Left ventricle myocardium inferior (tissue), 1 donor: ENCODE measurements around the gene PDIA6. TPM values are rescaled to one million over a fixed set of nuclear protein-coding genes. Genes with fewer than 3 reads are reported as not detected.

Experiments
- DNase-seq: peaks from one replicate; pipeline ENCODE4 v3.0.0-alpha.2; 2020
- H3K27ac ChIP-seq: fragments of 200-600 bp; replicated peaks from 2 replicates; pipeline ENCODE4 v1.8.0; 2021
- H3K27me3 ChIP-seq: fragments of 200-600 bp; 2 replicates; pipeline ENCODE4 v1.8.0; 2021; ENCODE audit warnings: low read depth
- H3K36me3 ChIP-seq: fragments of 200-600 bp; 2 replicates; pipeline ENCODE4 v1.8.0; 2021
- H3K4me1 ChIP-seq: fragments of 200-600 bp; 2 replicates; pipeline ENCODE4 v1.8.0; 2021
- H3K4me3 ChIP-seq: fragments of 200-600 bp; 2 replicates; pipeline ENCODE4 v1.8.0; 2021; ENCODE audit warnings: mild to moderate bottlenecking, moderate library complexity
- H3K9me3 ChIP-seq: fragments of 200-600 bp; replicated peaks from 2 replicates; pipeline ENCODE4 v1.8.0; 2021
- CTCF ChIP-seq: fragments of 200-600 bp; IDR thresholded peaks from 2 replicates; pipeline ENCODE4 v1.8.0; 2021; ENCODE audit warnings: antibody characterized with exemption, mild to moderate bottlenecking, borderline replicate concordance
- intact Hi-C: fragments of 100-400 bp; cut with micrococcal nuclease; formaldehyde crosslinking; loops from one replicate; pipeline ENCODE4 v1.11.0; 2022
- total RNA-seq: library from RNA; stranded (reverse); fragmentation: NEBNext Ultra II Directional; extraction: Animal tissue kit (Norgen Biotek cat#: 25700); gene quantifications from one replicate; pipeline ENCODE4 v1.2.1, GENCODE V29; 2021
- donor health status: DM: no; HTN: yes; CAD: no; lungs with severe emphysema.

The PDIA6 gene
- total RNA-seq, 1 donor from 2014 or later: 107 TPM

DNA sequence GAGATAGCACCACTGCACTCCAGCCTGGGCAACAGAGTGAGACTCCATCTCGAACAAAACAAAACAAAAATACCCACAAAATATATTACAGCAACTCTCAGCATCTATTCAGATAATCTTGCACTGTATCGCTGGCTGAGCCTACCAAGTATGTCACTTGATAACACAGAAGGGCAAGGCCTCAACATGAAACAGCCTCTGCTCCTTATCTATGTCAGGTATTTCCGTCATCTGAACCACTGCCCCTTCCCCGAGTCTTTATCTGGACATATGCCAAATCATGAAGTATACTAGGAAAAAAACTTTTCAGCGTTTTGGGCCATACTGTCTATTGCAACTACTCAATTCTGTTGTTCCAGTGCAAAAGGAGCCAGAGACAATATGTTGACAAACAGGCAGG is 17.7 kb downstream of the PDIA6 start:
- Histone ChIP-seq H3K27me3 (no peaks in the 10 kb centered on the region), H3K9me3 (no peaks in the 10 kb centered on the region), H3K4me3 (no peak overlapping the region), H3K4me1 (peaks cover 7% of the 10 kb centered on the region), H3K27ac (no peak overlapping the region), H3K36me3 (peaks cover 82% of the 10 kb centered on the region)
- DNase-seq: no peak
- TF ChIP-seq CTCF: no peak
- intact Hi-C loops: no loop called here

DNA sequence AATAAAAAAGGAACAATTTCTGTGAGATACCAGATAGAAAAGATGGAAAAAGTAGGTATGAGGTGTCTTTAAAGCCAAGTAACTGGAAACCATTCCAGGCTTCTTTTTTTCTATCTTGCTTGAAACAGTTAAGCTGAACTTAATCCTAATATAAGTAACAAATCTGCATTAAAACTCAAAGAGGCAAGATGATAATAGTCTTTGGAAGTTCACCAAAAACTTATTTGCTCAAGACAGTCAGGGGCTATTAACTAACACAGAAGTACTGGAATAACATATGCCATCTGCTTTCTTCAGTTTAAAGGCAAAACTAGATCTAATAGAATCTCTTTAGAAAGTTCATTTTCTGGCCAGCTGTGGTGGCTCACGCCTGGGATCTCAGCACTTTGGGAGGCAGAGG is 18.8 kb downstream of the PDIA6 start:
- TF ChIP-seq CTCF: no peak
- Histone ChIP-seq H3K4me3 (no peak overlapping the region), H3K27me3 (no peaks in the 10 kb centered on the region), H3K4me1 (peaks cover 7% of the 10 kb centered on the region), H3K36me3 (peaks cover 84% of the 10 kb centered on the region), H3K27ac (no peak overlapping the region), H3K9me3 (no peaks in the 10 kb centered on the region)
- intact Hi-C loops: no loop called here
- DNase-seq: no peak

DNA sequence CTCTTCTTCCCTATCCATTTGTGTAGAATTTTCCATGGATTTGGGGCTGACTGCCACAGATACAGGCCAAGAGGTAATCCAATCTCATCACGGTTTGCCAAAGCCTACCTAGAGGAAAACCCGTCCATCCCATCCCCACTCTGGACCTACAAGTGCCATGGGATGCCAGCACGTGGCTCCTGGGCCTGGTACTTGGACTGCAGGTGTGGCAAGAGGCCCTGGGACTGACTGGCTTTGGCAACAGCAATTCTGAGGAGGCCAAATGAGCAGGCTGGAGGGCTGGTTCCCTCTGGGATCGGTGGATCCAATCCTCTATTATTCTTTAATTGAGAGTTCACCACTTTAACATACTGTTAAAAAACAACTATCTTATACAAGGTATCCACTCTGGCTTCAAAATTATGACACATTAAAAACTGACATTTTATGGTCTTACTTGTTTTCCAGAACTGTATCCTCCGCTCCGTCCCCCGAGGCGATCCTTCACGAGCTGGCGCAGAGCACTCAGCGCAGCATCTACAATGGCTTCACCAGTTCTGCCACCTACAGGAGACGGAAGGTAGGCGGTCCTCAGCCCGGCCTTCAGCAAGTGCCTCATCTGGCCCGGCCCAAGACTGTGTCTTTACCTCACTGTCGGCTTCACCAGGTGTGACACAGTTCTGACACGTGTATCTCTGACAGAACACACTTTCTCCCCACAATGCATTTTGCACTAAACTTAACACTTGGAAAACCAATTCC is 19.8 kb downstream of the PDIA6 start:
- intact Hi-C loops: no loop called here
- Histone ChIP-seq H3K27me3 (no peaks in the 10 kb centered on the region), H3K36me3 (peaks cover 93% of the 10 kb centered on the region), H3K9me3 (no peaks in the 10 kb centered on the region), H3K4me3 (no peak overlapping the region), H3K27ac (no peak overlapping the region), H3K4me1 (peaks cover 7% of the 10 kb centered on the region)
- TF ChIP-seq CTCF: no peak
- no peak for DNase-seq

- Histone ChIP-seq H3K27ac (no peak overlapping the region), H3K4me3 (no peak overlapping the region), H3K27me3 (no peaks in the 10 kb centered on the region), H3K9me3 (no peaks in the 10 kb centered on the region), H3K4me1 (peaks cover 7% of the 10 kb centered on the region), H3K36me3 (peaks cover 93% of the 10 kb centered on the region)
- no peak for TF ChIP-seq CTCF
- intact Hi-C loops: no loop called here
- DNase-seq: no peak
Observed at GRCh38 chr2:10792001-10792634, 20.5 kb downstream of the PDIA6 start.

DNA sequence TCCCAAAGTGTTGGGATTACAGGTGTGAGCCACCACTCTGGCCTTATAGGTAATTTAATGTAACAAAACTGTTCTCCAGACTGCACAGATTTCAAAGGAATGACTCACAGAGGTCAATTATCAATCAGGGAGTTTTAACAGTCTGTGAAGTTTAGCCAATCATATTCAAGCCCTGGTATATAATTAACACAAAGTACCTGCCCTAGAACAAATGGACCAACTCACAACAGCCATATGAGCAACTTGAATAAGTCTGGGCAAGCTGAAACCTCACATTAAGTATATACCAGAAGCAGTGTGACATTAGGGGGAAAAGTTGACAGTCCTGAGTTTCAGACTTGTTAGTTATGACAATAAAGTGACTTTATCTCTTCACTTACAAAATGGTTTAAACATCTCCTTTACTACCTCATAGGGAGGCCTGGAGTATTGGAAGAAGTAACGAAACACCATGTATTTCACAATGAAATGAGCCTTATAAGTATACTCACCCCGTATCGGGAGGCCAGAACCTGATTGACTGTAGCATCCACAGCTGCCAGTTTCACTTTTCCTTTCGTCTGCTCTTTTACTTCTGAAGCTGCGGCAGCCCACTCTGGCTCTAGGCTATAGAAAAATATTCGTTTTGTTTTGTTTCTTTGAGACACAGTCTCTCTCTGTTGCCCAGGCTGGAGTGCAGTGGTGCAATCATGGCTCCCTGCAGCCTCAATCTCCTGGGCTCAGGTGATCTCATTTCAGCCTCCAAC is 22.2 kb downstream of the PDIA6 start:
- intact Hi-C loops: no loop called here
- no peaks in the 10 kb centered on the region for H3K9me3 ChIP-seq
- no peak for DNase-seq
- H3K36me3 ChIP-seq: peaks cover 95% of the 10 kb centered on the region
- no peak for TF ChIP-seq CTCF
- no peaks in the 10 kb centered on the region for H3K27me3 ChIP-seq
- no peak overlapping the region for H3K4me3 ChIP-seq
- no peak overlapping the region for H3K27ac ChIP-seq
- H3K4me1 ChIP-seq: peaks cover 11% of the 10 kb centered on the region
